Mammary epithelial cell (primary cell): ENCODE data around the gene BASP1.

Experiments
- EZH2 ChIP-seq: IDR thresholded peaks from 2 replicates; pipeline ENCODE4 v1.6.1; 2012; ENCODE audit warnings: low read length, inconsistent platforms, borderline replicate concordance
- TF ChIP-seq, protein P1 (sequence below), 2 donors: IDR thresholded peaks in 1 of 2; conservative IDR thresholded peaks in 1 of 2; 2 replicates each; pipeline ENCODE4 v1.5.1; 2011 to 2012; ENCODE audit warnings: inconsistent platforms in 2 of 2, low read length in 2 of 2, mild to moderate bottlenecking in 2 of 2, control low read depth in 1 of 2, low read depth in 1 of 2; ENCODE audit not compliant: insufficient read depth in 1 of 2; ENCODE audit errors: extremely low read depth in 1 of 2

DNA sequence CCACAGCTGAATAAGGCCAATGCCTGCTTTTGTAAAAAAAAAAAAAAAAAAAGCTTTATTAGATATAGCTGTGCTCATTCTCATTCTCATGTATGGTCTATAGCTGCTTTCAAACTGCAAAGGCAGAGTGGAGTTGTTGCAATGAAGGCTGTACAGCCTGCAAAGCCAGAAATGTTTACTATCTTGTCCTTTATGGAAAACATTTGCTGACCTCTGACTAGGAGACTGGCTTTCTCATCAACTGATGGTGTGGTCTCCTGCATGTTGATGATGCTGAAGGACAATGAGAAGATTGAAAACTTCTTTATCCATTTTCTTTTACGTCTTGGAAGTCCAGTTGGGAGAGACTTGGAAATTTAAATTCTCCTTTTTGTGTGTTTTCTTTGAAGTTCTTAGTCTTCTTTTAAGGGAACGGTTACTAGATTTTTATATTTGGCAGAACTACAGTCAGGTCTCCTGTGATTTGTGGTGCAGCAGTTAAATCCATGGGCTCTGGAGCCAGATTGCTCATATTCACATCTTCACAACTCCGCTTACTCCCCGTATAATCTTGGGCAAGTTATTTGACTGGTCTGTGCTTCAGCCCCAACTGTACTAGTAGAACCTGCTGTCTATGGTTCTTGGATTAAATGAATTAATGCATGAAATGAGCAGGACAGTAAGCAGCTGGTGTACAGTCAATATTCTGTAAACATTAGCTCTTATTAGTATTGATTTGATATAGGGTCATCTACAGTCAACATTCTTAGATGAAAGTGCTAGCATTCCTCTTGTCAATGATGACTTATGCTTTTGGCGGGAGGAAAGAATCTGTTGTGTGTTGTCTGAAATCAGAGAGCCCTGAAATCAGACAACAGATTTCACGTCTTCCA, 39.7 kb upstream of the BASP1 start:
- no peak for TF ChIP-seq EZH2
- TF ChIP-seq, protein P1, sequence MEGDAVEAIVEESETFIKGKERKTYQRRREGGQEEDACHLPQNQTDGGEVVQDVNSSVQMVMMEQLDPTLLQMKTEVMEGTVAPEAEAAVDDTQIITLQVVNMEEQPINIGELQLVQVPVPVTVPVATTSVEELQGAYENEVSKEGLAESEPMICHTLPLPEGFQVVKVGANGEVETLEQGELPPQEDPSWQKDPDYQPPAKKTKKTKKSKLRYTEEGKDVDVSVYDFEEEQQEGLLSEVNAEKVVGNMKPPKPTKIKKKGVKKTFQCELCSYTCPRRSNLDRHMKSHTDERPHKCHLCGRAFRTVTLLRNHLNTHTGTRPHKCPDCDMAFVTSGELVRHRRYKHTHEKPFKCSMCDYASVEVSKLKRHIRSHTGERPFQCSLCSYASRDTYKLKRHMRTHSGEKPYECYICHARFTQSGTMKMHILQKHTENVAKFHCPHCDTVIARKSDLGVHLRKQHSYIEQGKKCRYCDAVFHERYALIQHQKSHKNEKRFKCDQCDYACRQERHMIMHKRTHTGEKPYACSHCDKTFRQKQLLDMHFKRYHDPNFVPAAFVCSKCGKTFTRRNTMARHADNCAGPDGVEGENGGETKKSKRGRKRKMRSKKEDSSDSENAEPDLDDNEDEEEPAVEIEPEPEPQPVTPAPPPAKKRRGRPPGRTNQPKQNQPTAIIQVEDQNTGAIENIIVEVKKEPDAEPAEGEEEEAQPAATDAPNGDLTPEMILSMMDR (conservative IDR thresholded peaks at IDR 0.05 in 1 of 2, IDR thresholded peaks at IDR 0.05 in 1 of 2; ENCODE audit: extremely low read depth in 1 of 2, insufficient read depth in 1 of 2, low read depth in 1 of 2, low read length in 2 of 2), result no peak
